NCI-H345 treated with DMSO at 0.1 percent for 48 hours (cell line): ENCODE measurements around the gene USP53.
"Not testable (repeated sequence)": the region's sequence is repeated elsewhere in the genome, so short reads cannot be mapped to it uniquely, and the experiment has no call there.

Experiments
- DNase-seq: peaks from one replicate; lab custom pipeline; 2025; ENCODE audit not compliant: unreplicated experiment; lab: John Stamatoyannopoulos, UW

Gene USP53

GRCh38 chr4:119212234-119212963 lies at the start of gene USP53:
Gene USP53, plus strand, starts transcription at chr4:119212713. Its CDS starts 27,047 bp downstream, at chr4:119239760.
- DNase-seq, result peak; percentile 87

- DNase-seq, result no peak
Observed at GRCh38 chr4:119165767-119166166, 46.7 kb upstream of the USP53 start.

- DNase-seq, result no peak
Observed at GRCh38 chr4:119170195-119170594, 42.3 kb upstream of the USP53 start.

DNA sequence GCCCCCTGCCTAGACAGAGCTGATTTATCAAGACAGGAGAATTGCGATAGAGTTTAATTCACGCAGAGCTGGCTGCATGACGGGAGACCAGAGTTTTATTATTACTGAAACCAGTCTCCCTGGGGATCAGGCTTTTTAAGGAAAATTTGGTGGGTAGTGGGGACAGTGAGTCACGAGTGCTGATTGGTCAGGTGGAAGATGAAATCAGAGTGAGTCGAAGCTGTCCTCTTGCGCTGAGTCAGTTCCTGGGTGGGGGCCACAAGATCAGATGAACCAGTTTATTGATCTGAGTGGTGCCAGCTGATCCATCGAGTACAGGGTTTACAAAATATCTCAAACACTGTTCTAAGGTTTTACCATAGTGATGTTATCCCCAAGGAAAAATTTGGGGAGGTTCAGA lies 40.3 kb upstream of the USP53 start:
- no peak for DNase-seq

DNA sequence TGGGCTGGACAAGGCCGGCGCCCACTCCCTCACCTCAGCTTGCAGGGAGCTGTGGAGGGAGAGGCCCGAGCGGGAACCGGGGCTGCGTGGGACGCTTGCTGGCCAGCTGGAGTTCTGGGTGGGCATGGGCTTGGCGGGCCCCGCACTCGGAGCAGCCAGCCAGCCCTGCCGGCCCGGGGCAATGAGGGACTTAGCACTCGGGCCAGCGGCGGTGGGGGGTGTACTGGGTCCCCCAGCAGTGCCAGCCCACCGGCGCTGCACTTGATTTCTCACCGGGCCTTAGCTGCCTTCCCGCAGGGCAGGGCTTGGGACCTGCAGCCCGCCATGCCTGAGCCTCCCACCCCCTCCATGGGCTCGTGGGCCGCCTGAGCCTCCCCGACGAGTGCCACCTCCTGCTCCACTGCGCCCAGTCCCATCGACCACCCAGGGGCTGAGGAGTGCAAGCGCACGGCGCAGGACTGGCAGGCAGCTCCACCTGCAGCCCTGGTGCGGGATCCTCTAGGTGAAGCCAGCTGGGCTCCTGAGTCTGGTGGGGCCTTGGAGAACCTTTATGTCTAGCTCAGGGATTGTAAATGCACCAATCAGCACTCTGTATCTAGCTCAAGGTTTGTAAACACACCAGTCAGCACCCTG lies 38.7 kb upstream of the USP53 start:
- not testable (repeated sequence) for DNase-seq

GRCh38 chr4:119179011-119179410 lies 33.5 kb upstream of the USP53 start:
- DNase-seq, result no peak

GRCh38 chr4:119184128-119184527 lies 28.4 kb upstream of the USP53 start:
- DNase-seq, result no peak

DNA sequence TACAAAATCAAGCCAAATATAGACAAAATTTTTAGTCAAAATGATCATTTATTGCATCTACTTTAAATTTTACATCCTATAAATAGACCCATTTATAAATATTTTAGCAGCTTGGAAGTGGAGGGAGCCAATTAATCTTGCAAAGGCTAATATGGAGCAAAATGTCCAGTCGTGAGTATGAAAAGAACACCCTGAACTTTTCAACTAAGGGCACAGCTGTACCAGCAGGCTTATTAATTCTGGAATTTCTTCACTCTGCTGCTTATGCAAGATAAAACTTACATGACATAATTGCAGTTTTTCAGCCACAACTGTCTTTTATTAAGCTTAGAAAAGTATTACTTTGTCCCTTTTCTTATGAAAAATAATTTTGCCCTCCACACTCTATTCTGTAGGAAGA lies 22.9 kb upstream of the USP53 start:
- no peak for DNase-seq

DNA sequence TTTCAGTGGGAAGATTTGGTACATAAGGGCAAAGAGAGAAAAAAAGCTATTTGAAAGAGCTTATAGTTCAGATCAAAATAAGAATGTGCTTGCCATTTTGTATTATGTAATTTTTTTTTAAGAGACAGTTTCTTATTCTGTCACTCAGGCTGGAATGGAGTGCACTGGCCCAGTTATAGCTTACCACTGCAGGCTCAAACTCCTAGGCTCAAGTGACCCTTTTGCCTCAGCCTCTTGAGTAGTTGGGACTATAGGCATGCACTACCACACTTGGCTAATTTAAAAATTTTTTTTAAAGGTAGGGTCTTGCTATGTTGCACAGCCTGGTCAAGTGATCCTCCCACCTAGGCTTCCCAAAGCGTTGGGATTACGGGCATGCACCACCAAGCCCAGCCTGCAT lies 22.2 kb upstream of the USP53 start:
- no peak for DNase-seq

- no peak for DNase-seq
Observed at GRCh38 chr4:119191505-119191904, 21.0 kb upstream of the USP53 start.

- DNase-seq, result no peak
Observed at GRCh38 chr4:119197772-119198212, 14.7 kb upstream of the USP53 start.

- DNase-seq, result no peak
Observed at GRCh38 chr4:119204916-119205315, 7.6 kb upstream of the USP53 start.

- DNase-seq, result no peak
Observed at GRCh38 chr4:119205690-119206089, 6.8 kb upstream of the USP53 start.

GRCh38 chr4:119206178-119206577 lies 6.3 kb upstream of the USP53 start:
- DNase-seq, result no peak

GRCh38 chr4:119207051-119207450 lies 5.5 kb upstream of the USP53 start:
- DNase-seq, result no peak

- no peak for DNase-seq
Observed at GRCh38 chr4:119209077-119209476, 3.4 kb upstream of the USP53 start.

GRCh38 chr4:119209586-119209985 lies 2.9 kb upstream of the USP53 start:
- no peak for DNase-seq

- no peak for DNase-seq
Observed at GRCh38 chr4:119210775-119211174, 1.7 kb upstream of the USP53 start.

DNA sequence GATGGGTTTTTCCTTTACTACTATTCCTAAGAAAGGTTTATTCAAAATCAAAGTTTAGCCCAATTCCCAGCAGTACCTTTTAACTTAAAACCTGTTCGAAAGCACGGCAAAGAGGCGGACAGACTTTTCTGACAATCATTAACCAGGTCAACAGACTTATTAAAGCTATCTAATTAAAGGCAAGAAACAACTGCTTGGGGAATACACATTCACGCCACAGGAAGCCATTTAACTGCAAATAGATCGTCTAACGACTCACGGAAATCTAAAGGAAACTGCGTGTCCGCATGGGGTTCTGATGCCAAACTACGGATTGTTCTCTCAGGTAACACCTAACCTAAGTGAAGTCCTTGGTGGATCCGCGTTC lies 663 bp upstream of the USP53 start:
- DNase-seq, result no peak

- DNase-seq, result peak; percentile 35
Observed at GRCh38 chr4:119212964-119213606, 572 bp downstream of the USP53 start.

DNA sequence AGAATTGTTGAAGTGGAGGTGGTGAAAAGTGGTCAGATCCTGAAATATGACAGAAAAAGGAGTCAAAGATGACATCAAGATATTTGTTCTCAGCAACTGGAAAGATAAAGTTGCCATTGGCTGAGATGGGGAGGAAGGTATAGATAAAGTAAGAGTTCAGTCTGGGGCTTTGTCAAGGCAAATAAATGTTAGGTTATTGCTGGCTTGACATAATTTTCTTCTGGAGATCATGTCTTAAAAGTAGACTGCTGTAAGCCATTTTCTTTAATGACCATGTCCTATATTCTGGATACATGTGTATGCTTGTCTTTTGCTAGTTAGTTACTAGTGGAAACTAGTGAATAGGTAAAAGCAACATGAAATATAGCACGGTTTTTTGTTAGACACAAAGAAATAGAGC lies 5.6 kb downstream of the USP53 start:
- no peak for DNase-seq

DNA sequence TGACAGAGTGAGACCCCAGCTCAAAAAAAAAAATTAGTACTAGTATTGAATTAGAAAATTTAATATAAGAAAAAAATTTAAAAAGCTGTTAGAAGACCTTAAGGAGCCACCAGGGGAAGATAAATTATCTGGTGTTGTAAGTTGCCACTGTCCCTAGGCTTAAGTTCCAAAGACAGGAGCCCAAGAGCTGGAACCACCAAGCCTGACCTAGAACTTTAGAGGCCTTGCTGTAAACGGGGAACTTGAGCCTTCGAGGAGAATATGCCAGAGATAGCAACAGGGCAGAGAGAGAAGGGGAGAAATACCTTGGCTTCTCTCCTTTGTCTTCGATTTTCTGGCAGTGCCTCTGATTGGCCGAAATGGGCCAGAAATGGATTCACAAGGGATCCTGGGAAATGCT lies 8.9 kb downstream of the USP53 start:
- no peak for DNase-seq
